ENCODE data around the gene BRINP2. TPM values are rescaled to one million over a fixed set of nuclear protein-coding genes. Genes with fewer than 3 reads are reported as not detected.

BRINP2 gene
- total RNA-seq, 2 donors from 2014 or later: not detected

DNA sequence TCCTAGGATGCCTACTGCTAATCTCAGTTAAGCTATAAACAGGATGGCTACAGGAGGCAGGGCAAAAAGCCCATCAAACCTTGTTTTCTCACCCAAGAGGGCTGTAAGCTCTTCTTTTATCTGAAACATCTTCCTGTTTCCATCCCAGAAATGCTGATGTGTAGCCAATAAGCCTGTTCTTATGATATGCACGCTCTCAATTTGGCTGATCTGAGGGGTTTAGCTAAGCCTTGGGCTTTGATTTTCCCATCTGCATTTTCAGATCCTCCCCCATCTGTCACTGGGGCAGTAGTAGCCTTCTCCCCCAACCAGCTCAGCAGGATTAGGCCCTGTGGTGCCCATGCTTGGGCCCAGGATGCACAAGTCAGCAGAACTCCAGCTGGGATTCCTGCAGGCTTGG is 105.0 kb downstream of the BRINP2 start:
- WGBS, 2 donors: 90 to 100% methylated on average over 1 of the region's 1 CpG
- H3K4me1 ChIP-seq: peaks cover 25% of the 10 kb centered on the region
- no peaks in the 10 kb centered on the region for H3K27me3 ChIP-seq
- no peak overlapping the region for H3K27ac ChIP-seq
- no peak for TF ChIP-seq CTCF (IDR thresholded peaks at IDR 0.05)
- TF ChIP-seq POLR2A (IDR thresholded peaks at IDR 0.05): no peak
- H3K36me3 ChIP-seq (replicated peaks in 1 of 2; ENCODE audit: insufficient read depth in 1 of 2, low read depth in 2 of 2): no peaks in the 10 kb centered on the region
- no peak for ATAC-seq
- H3K4me3 ChIP-seq: no peak overlapping the region
- intact Hi-C loops (cut with DNase I): no loop called here
- no peak for DNase-seq
- H3K9me3 ChIP-seq: no peaks in the 10 kb centered on the region

DNA sequence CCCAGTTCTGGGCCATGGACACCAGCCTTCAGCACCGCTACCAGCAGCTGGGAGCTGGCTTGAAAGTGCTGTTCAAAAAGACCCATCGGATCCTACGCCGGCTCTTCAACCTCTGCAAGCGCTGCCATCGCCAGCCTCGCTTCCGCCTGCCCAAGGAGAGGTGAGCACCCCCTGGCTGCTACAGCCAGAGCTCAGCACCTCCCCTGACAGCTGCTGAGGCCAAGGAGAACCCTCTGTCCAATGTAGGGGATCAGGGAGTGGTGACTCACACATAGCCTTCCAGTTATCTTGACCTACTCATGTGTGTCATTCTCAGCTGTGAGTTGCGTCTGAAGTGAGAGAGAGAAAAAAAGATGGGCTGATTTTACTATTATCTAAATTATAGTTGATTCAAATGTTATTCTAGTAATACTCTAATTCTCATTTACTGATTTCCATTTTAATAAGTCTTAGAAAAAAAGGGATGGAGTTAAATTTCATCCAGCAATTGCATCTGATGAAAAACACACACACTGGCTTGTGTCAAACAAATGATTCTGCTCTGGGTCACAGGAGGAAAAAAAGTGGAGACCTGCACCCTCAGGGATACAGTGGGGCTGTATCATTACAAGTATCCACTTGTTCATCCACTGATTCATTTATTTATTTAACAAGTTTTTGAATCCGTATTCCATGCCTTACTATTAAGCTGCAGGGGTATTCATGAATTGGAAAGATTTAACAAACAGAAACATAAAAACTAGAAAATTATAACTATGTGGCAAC is 108.0 kb downstream of the BRINP2 start:
- intact Hi-C loops (cut with DNase I): no loop called here
- DNase-seq: no peak
- 76 to 91% methylated on average over 2 to 10 of the region's 10 CpGs for WGBS, 2 donors

DNA sequence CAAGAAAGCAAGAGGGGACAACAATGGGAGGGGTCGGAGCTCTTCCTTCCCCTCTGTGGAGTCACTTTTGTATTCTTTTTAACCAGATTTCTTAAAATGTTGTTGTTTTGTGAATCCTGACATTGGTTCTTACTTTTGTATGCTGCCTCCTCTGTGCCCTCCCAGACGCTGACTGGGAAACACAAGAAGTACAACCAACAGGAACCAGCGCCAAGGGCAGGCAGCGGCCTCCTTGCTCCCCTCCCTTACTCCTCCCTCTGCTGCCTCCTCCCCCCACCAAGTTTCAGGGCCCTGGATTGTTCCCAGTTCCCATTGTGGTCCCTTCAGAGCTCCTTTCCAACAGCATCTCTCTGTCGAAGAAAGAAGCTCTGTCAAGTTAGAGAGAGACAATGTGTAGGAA is 111.1 kb downstream of the BRINP2 start:
- Histone ChIP-seq H3K27me3 (no peaks in the 10 kb centered on the region), H3K4me1 (no peaks in the 10 kb centered on the region), H3K27ac (no peak overlapping the region), H3K36me3 (replicated peaks in 1 of 2; ENCODE audit: insufficient read depth in 1 of 2, low read depth in 2 of 2) (no peaks in the 10 kb centered on the region), H3K9me3 (no peaks in the 10 kb centered on the region), H3K4me3 (no peak overlapping the region)
- TF ChIP-seq POLR2A (IDR thresholded peaks at IDR 0.05): no peak
- no peak for TF ChIP-seq CTCF (IDR thresholded peaks at IDR 0.05)
- 69 to 75% methylated on average over 5 of the region's 5 CpGs for WGBS, 2 donors
- DNase-seq (no peak), ATAC-seq (no peak)
- intact Hi-C loops (cut with DNase I): no loop called here

More for the DNA sequence above, 108.0 kb downstream of the BRINP2 start:
- peaks cover 24% of the 10 kb centered on the region for H3K4me1 ChIP-seq
- TF ChIP-seq CTCF (IDR thresholded peaks at IDR 0.05): no peak
- no peak for TF ChIP-seq POLR2A (IDR thresholded peaks at IDR 0.05)
- no peaks in the 10 kb centered on the region for H3K9me3 ChIP-seq
- no peak overlapping the region for H3K27ac ChIP-seq
- no peak overlapping the region for H3K4me3 ChIP-seq
- H3K27me3 ChIP-seq: no peaks in the 10 kb centered on the region
- ATAC-seq: no peak
- H3K36me3 ChIP-seq (replicated peaks in 1 of 2; ENCODE audit: insufficient read depth in 1 of 2, low read depth in 2 of 2): no peaks in the 10 kb centered on the region

GRCh38 chr1:177282976-177283375 is 112.2 kb downstream of the BRINP2 start:
- DNase-seq (no peak), ATAC-seq (no peak)
- H3K36me3 ChIP-seq (replicated peaks in 1 of 2; ENCODE audit: insufficient read depth in 1 of 2, low read depth in 2 of 2): no peaks in the 10 kb centered on the region
- H3K4me1 ChIP-seq: peaks cover 7% of the 10 kb centered on the region
- no peaks in the 10 kb centered on the region for H3K9me3 ChIP-seq
- H3K27ac ChIP-seq: no peak overlapping the region
- H3K27me3 ChIP-seq: no peaks in the 10 kb centered on the region
- H3K4me3 ChIP-seq: no peak overlapping the region
- intact Hi-C loops (cut with DNase I): no loop called here
- no peak for TF ChIP-seq POLR2A (IDR thresholded peaks at IDR 0.05)
- TF ChIP-seq CTCF (IDR thresholded peaks at IDR 0.05): no peak
- 61 to 76% methylated on average over 1 of the region's 1 CpG for WGBS, 2 donors

DNA sequence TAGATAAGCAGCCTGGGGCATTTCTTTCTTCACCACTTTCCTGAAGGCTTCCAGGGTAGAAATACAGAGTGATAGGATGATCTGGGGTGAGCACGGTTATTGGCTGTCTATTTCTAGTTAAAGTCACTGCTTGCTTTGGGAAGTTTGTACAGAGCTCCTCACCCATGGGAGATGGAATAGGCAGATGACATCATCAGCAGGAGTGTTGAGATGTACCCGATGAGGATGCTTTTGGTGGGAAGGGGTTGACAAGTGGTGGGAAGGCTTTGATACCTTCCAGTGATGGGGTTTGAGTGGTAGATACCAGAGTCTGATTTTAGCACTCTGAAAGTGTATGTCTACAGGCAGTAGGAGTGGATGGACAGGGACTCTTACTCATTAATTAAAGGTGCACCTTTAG is 112.6 kb downstream of the BRINP2 start:
- Histone ChIP-seq H3K4me3 (no peak overlapping the region), H3K27ac (no peak overlapping the region), H3K9me3 (no peaks in the 10 kb centered on the region), H3K27me3 (no peaks in the 10 kb centered on the region), H3K36me3 (replicated peaks in 1 of 2; ENCODE audit: insufficient read depth in 1 of 2, low read depth in 2 of 2) (no peaks in the 10 kb centered on the region), H3K4me1 (peaks cover 11% of the 10 kb centered on the region)
- intact Hi-C loops (cut with DNase I): no loop called here
- ATAC-seq (no peak), DNase-seq (no peak)
- TF ChIP-seq CTCF (IDR thresholded peaks at IDR 0.05) (no peak), POLR2A (IDR thresholded peaks at IDR 0.05) (no peak)
- 80 to 91% methylated on average over 2 of the region's 2 CpGs for WGBS, 2 donors
